GM12891 (cell line): ENCODE measurements around the gene RNF187.

Experiments
- PAX5 ChIP-seq: IDR thresholded peaks from 2 replicates; pipeline ENCODE4 v1.6.1; 2011; ENCODE audit warnings: low read length, moderate library complexity, mild to moderate bottlenecking; ENCODE audit not compliant: insufficient read depth, severe bottlenecking
- POLR2A ChIP-seq: IDR thresholded peaks from 2 replicates; pipeline ENCODE4 v1.6.1; 2011; ENCODE audit warnings: low read depth, low read length, control low read depth
- POLR2AphosphoS5 ChIP-seq: IDR thresholded peaks from 2 replicates; pipeline ENCODE4 v1.6.1; 2011; ENCODE audit warnings: low read depth, low read length, control low read depth
- TAF1 ChIP-seq: IDR thresholded peaks from 2 replicates; pipeline ENCODE4 v1.6.1; 2011; ENCODE audit warnings: low read depth, low read length, control low read depth

DNA sequence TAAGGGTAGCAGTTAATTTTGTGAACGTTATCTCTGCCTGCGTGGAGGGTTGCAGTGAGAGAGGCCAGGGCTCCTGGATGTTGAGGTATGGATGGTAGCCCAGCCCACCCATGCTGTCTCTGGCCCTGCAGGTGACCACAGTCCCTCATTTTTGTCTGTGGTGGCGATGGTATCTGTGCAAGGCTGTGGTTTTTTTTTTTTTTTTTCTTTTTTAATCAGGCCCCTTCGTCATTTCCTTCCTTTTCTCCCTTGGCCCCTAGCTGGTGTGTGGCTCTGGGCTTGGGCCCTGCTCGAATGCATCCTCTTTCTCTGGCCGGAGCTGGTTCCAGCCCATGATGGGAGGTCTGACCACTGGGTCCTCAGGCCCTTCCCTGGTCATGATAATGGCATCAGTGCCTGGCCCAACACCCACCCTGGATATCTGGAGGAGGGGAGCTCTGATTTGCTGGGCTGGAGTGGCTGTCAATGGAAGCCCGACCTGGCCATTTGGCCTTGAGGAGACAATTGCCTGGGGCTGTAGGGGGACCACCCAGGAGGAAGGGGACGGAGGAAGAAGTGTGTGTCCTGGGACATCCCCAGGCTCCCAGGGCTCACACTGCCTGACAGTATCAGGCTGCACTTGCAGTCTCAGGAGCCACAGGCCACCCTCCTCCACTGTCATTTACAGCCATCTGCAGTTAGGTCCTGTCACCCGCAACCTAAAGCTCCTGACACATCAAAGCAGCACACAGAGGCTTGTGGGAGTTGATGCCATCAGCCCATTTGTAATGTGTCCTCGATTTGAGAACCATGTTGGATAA, 8.1 kb upstream of the RNF187 start:
- TF ChIP-seq POLR2A (no peak), POLR2AphosphoS5 (no peak), TAF1 (no peak), PAX5 (no peak)
